GM12864 (cell line): ENCODE data around the gene FES.
"Not testable (repeated sequence)": the region's sequence is repeated elsewhere in the genome, so short reads cannot be mapped to it uniquely, and the experiment has no call there.

ENCODE experiments used
- DNase-seq: peaks from one replicate; pipeline ENCODE4 v3.0.0-alpha.2; 2011; ENCODE audit warnings: low read depth
- H3K4me3 ChIP-seq: 2 replicates; pipeline ENCODE4 v1.5.1; 2011; ENCODE audit warnings: mild to moderate bottlenecking, low read depth, low read length, control low read depth
- CTCF ChIP-seq: IDR thresholded peaks from 2 replicates; pipeline ENCODE4 v1.5.1; 2011; ENCODE audit warnings: low read depth, mild to moderate bottlenecking, moderate library complexity, low read length, control low read depth, inconsistent platforms; ENCODE audit errors: missing control alignments

The FES gene

GRCh38 chr15:90871139-90871715, 13.1 kb upstream of the FES start:
- no peak for TF ChIP-seq CTCF
- no peak for DNase-seq
- peak overlapping the region; percentile 66 for H3K4me3 ChIP-seq

GRCh38 chr15:90871716-90872485, 12.4 kb upstream of the FES start:
- no peak for DNase-seq
- H3K4me3 ChIP-seq = peak overlapping the region; percentile 66
- TF ChIP-seq CTCF = no peak

- TF ChIP-seq CTCF = no peak
- no peak for DNase-seq
- peak overlapping the region; percentile 66 for H3K4me3 ChIP-seq
Observed at GRCh38 chr15:90872486-90873184, 11.7 kb upstream of the FES start.

GRCh38 chr15:90873488-90873997, 10.8 kb upstream of the FES start:
- peak overlapping the region; percentile 66; the same call in 1 of the 2 replicates for H3K4me3 ChIP-seq
- no peak for DNase-seq
- TF ChIP-seq CTCF = no peak

- no peak overlapping the region for H3K4me3 ChIP-seq
- TF ChIP-seq CTCF = no peak
- no peak for DNase-seq
Observed at GRCh38 chr15:90873998-90874605, 10.2 kb upstream of the FES start.

- not testable (repeated sequence) for DNase-seq, H3K4me3 ChIP-seq
Observed at GRCh38 chr15:90874986-90875385, 9.3 kb upstream of the FES start.

- DNase-seq = no peak
- TF ChIP-seq CTCF = no peak
- H3K4me3 ChIP-seq = no peak overlapping the region
Observed at GRCh38 chr15:90875549-90875981, 8.7 kb upstream of the FES start.
